ENCODE measurements around the gene SYT6.

SYT6 gene

GRCh38 chr1:114091711-114092110 lies 62.0 kb downstream of the SYT6 start:
- DNase-seq (ENCODE audit: low spot score): no peak
- in situ Hi-C loops (cut with MboI; ENCODE audit: low sequenced_read_pairs, unreplicated experiment): no loop called here
- no peak for TF ChIP-seq CTCF (IDR thresholded peaks at IDR 0.05; ENCODE audit: borderline replicate concordance, control extremely low read depth, extremely low read depth, insufficient read depth, missing control alignments)

DNA sequence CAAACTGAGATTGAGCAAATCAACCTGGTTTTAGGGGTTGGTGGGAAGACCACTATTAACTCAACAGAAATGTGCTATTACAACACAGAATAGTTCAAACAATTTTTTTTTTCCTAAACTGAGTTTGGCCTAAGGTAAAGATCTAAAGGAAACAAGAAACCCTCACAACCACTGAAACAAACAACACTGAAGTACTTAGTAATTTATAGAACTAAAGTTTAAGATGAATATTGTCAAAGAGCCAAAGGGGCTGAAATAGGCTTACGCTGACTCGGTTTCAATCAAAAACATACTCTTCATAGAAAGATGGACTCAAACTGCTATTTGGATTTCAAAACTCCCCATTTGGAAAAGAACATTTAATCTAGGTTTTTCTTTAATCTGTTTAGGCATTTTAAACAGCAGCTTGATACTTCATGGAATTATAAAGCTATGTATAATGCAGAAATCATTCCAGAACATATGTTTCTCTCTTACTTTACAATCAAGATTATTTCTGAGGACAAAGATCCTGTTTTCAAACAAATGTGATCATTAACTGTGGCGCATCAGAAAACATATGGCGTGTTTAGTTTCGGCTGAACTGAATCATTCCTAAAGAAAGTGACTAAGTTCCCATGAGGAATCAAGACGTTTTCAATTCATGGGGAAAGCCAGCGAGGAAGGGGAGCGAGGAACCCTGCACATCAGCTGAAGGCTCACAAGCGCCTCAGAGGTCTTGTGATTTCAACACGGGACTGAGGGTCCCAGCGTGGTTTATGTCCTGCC lies 62.7 kb downstream of the SYT6 start:
- in situ Hi-C loops (cut with MboI; ENCODE audit: low sequenced_read_pairs, unreplicated experiment): no loop called here
- DNase-seq (ENCODE audit: low spot score): no peak
- no peak for TF ChIP-seq CTCF (IDR thresholded peaks at IDR 0.05; ENCODE audit: borderline replicate concordance, control extremely low read depth, extremely low read depth, insufficient read depth, missing control alignments)

GRCh38 chr1:114089502-114090138 lies 64.0 kb downstream of the SYT6 start:
- TF ChIP-seq CTCF (IDR thresholded peaks at IDR 0.05; ENCODE audit: borderline replicate concordance, control extremely low read depth, extremely low read depth, insufficient read depth, missing control alignments): no peak
- in situ Hi-C loops (cut with MboI; ENCODE audit: low sequenced_read_pairs, unreplicated experiment): no loop called here
- no peak for DNase-seq (ENCODE audit: low spot score)

- in situ Hi-C loops (cut with MboI; ENCODE audit: low sequenced_read_pairs, unreplicated experiment): no loop called here
- TF ChIP-seq CTCF (IDR thresholded peaks at IDR 0.05; ENCODE audit: borderline replicate concordance, control extremely low read depth, extremely low read depth, insufficient read depth, missing control alignments): no peak
- no peak for DNase-seq (ENCODE audit: low spot score)
Measured at GRCh38 chr1:114088392-114089299, 65.0 kb downstream of the SYT6 start.

- TF ChIP-seq CTCF (IDR thresholded peaks at IDR 0.05; ENCODE audit: borderline replicate concordance, control extremely low read depth, extremely low read depth, insufficient read depth, missing control alignments): no peak
- in situ Hi-C loops (cut with MboI; ENCODE audit: low sequenced_read_pairs, unreplicated experiment): no loop called here
- DNase-seq (ENCODE audit: low spot score): no peak
Measured at GRCh38 chr1:114087495-114087894, 66.2 kb downstream of the SYT6 start.

- in situ Hi-C loops (cut with MboI; ENCODE audit: low sequenced_read_pairs, unreplicated experiment): no loop called here
- no peak for TF ChIP-seq CTCF (IDR thresholded peaks at IDR 0.05; ENCODE audit: borderline replicate concordance, control extremely low read depth, extremely low read depth, insufficient read depth, missing control alignments)
- DNase-seq (ENCODE audit: low spot score): no peak
Measured at GRCh38 chr1:114086601-114087368, 66.9 kb downstream of the SYT6 start.

All from GM13976 (cell line).